Psoas muscle (tissue), 8 donors: ENCODE results near the gene ZDHHC11. TPM values are rescaled to one million over a fixed set of nuclear protein-coding genes. Genes with fewer than 3 reads are reported as not detected.

Source experiments
- ATAC-seq, 4 donors: fragments of 200-7000 bp; cut with Tn5 transposase; one replicate each; pipeline ENCODE4 v1.9.1; 2020; ENCODE audit warnings: moderate library complexity in 3 of 4, mild to moderate bottlenecking in 2 of 4
- DNase-seq, 2 donors: peaks; one replicate each; pipeline ENCODE4 v3.0.0-alpha.2; 2020
- H3K27ac ChIP-seq: fragments of 200-600 bp; one replicate; pipeline ENCODE4 v1.8.0; 2022
- H3K27me3 ChIP-seq, 3 donors: fragments of 200-600 bp in 1 of 3; one replicate each; pipeline versions ENCODE4 v1.6.1 to v1.8.0; 2013 to 2022; ENCODE audit warnings: low read length in 2 of 3, mild to moderate bottlenecking in 2 of 3, moderate library complexity in 1 of 3; ENCODE audit not compliant: insufficient read depth in 3 of 3
- H3K36me3 ChIP-seq, 2 donors: fragments of 200-600 bp in 1 of 2; one replicate each; pipeline versions ENCODE4 v1.6.1 to v1.8.0; 2013 to 2022; ENCODE audit warnings: low read depth in 1 of 2, mild to moderate bottlenecking in 1 of 2, moderate library complexity in 1 of 2; ENCODE audit not compliant: insufficient read depth in 1 of 2
- H3K4me1 ChIP-seq: fragments of 200-600 bp; one replicate; pipeline ENCODE4 v1.8.0; 2022
- H3K4me3 ChIP-seq: fragments of 200-600 bp; one replicate; pipeline ENCODE4 v1.8.0; 2022; ENCODE audit warnings: mild to moderate bottlenecking
- H3K9me3 ChIP-seq: fragments of 200-600 bp; one replicate; pipeline ENCODE4 v1.8.0; 2022
- WGBS, 3 donors: extraction: QIAGEN DNeasy Blood & Tissue Kit; methylation state at CpG; one replicate each; pipeline versions ENCODE4 v1.1.6 to v1.1.7; 2013; 5-methylcytosine and 5-hydroxymethylcytosine counted together
- intact Hi-C, 2 donors: fragments of 100-400 bp; cut with DNase I; formaldehyde crosslinking; loops; one replicate each; pipeline versions ENCODE4 v1.11.0 to v1.14.2; 2022
- long read RNA-seq, 2 donors: library from polyadenylated mRNA; unstranded; transcript quantifications; one replicate each; pipeline ENCODE4 v2.0.0, GENCODE V29; 2021
- polyA plus RNA-seq, 3 donors: library from polyadenylated mRNA; stranded (reverse); fragments of 200-250 nt; gene quantifications; one replicate each; pipeline ENCODE4 v1.2.3, GENCODE V29; 2013
- total RNA-seq, 4 donors: library from RNA; stranded (reverse); fragmentation: NEBNext Ultra II Directional in 2 of 4; extraction: Animal tissue kit (Norgen Biotek cat#: 25700) in 2 of 4; gene quantifications; one replicate each; pipeline versions ENCODE4 v1.2.1 to v1.2.4, GENCODE V29; 2021 to 2023
- TF ChIP-seq, protein P1 (sequence below): fragments of 200-600 bp; IDR thresholded peaks from one replicate; pipeline ENCODE4 v1.8.0; 2022; ENCODE audit warnings: antibody characterized with exemption
- donor health status: healthy with polysubstance abuse.
- donor health status: DM: no; HTN: no; CAD: no; lungs with moderate emphysema.
- donor health status: Bipolar disorder and iron deficiency.
- donor health status: healthy.
- donor health status: DM: yes; HTN: yes; CAD: no.
- donor health status: DM: no; HTN: no; CAD: no.
- donor health status: DM: no; HTN: no; CAD: no.
- donor health status: DM: yes; HTN: yes; CAD: no.

ZDHHC11 gene, protein sequence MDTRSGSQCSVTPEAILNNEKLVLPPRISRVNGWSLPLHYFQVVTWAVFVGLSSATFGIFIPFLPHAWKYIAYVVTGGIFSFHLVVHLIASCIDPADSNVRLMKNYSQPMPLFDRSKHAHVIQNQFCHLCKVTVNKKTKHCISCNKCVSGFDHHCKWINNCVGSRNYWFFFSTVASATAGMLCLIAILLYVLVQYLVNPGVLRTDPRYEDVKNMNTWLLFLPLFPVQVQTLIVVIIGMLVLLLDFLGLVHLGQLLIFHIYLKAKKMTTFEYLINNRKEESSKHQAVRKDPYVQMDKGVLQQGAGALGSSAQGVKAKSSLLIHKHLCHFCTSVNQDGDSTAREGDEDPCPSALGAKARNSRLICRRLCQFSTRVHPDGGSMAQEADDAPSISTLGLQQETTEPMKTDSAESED
- total RNA-seq (1 to 10 TPM; 1.6 to 9.4 (median 2.8) TPM), polyA plus RNA-seq (1 to 10 TPM in 1 of 3 donors, under 1 TPM in 2; 0.44 to 6.7 (median 0.51) TPM)
- long read RNA-seq, donor 1: 0 reads
- long read RNA-seq, donor 2: 0 reads

DNA sequence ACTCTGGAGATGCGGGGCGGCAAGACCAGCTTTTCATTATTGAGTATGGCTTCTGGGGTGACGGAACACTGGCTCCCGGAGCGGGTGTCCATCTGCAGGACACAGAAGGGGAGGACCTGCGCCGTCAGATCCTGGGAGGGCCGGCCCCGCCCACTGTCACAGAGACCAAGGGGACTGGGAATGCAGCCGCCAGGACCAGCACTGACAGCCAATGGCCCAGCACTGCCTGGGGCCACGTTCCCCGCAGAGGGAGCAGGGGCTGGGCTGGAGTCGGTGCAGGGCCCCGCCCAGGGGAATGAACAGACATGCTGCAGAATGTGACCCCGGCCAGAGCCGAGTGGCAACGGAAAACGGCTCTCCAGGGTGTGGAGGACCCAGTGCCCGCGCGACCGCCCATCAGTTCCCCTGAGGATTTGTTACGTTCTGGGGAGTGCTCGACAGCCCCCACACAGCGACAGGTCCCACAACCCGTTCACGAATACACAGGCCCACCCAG, at the start of gene ZDHHC11:
TSS of gene ZDHHC11 (minus strand) at position 476 of the 496 bp plus-strand sequence. CDS start at position 92, 384 bp downstream.
- no peak within 1 kb of the TSS for H3K27ac ChIP-seq
- intact Hi-C loops: no loop called here

DNA sequence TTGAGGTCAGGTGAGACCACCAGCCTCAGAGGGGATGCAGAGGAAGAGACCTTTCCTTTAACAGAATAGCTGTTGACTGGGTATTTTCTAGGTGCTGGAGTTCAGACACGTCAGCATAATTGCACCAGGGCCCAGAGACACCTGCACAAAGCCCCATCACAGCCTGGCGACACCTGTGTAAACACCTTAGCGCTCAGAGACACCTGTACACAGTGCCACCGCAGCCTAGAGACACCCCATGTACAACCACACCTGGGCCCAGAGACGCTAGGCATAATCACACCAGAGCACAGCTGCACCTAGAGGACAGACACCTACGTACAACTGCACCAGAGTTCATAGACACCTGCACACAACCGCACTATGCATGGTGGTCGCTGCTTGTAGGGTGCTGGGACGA, 42.9 kb upstream of the ZDHHC11 start:
- peaks cover 11% of the 10 kb centered on the region for H3K4me1 ChIP-seq
- no peaks in the 10 kb centered on the region for H3K27me3 ChIP-seq
- DNase-seq: no peak
- peak overlapping the region; percentile 87 for H3K4me3 ChIP-seq
- TF ChIP-seq, protein P1, sequence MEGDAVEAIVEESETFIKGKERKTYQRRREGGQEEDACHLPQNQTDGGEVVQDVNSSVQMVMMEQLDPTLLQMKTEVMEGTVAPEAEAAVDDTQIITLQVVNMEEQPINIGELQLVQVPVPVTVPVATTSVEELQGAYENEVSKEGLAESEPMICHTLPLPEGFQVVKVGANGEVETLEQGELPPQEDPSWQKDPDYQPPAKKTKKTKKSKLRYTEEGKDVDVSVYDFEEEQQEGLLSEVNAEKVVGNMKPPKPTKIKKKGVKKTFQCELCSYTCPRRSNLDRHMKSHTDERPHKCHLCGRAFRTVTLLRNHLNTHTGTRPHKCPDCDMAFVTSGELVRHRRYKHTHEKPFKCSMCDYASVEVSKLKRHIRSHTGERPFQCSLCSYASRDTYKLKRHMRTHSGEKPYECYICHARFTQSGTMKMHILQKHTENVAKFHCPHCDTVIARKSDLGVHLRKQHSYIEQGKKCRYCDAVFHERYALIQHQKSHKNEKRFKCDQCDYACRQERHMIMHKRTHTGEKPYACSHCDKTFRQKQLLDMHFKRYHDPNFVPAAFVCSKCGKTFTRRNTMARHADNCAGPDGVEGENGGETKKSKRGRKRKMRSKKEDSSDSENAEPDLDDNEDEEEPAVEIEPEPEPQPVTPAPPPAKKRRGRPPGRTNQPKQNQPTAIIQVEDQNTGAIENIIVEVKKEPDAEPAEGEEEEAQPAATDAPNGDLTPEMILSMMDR: no peak
- no peak overlapping the region for H3K27ac ChIP-seq
- intact Hi-C loops: loop anchor here in 1 of 2 donors (10.0 kb wide), 1 partner anchor 429 kb away; no protein-coding TSS in a partner anchor
- 86 to 89% (median 89%) methylated on average over 9 of the region's 9 CpGs for WGBS, 3 donors
- peaks cover 12 to 31% of the 10 kb centered on the region in 2 donors for H3K36me3 ChIP-seq
- no peak for ATAC-seq
- no peaks in the 10 kb centered on the region for H3K9me3 ChIP-seq

More for the DNA sequence above, at the start of gene ZDHHC11:
- no peaks in the 10 kb centered on the region for H3K4me1 ChIP-seq
- WGBS, 3 donors: 37 to 39% (median 39%) methylated on average over 23 to 27 of the region's 27 CpGs
- peaks cover 0 to 31% (median 18%) of the 10 kb centered on the region in 3 donors for H3K27me3 ChIP-seq
- H3K9me3 ChIP-seq: no peaks in the 10 kb centered on the region
- no peaks in the 10 kb centered on the region for H3K36me3 ChIP-seq
- DNase-seq (peak; percentile 40 to 67), ATAC-seq (peak in 3 of 4 donors; percentile 20 to 71 (median 56))
- peak within 1 kb of the TSS; percentile 22 for H3K4me3 ChIP-seq
- TF ChIP-seq, protein P1: no peak

DNA sequence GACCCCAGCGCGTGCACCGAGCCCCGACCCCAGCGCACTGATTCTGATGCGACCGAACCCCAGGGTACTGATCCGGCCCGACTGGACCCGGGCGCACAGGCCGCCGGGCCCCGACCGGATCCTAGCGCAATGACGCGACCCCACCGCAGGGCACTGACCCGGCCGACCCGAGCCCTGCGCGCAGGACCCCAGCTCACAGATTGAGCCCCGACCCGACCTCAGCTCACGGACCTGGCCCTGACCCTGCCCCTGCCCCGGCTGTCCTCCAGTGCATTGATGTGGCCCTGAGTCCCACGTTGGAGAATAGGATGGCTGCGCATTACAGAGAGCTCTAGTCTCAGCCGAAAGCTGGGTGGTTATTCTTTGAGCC, 42.3 kb upstream of the ZDHHC11 start:
- H3K4me3 ChIP-seq: peak overlapping the region; percentile 87
- WGBS, 3 donors: 1 to 2% (median 2%) methylated on average over 14 to 31 of the region's 31 CpGs
- intact Hi-C loops: loop anchor here in 1 of 2 donors (10.0 kb wide), 1 partner anchor 428 kb away; no protein-coding TSS in a partner anchor
- no peaks in the 10 kb centered on the region for H3K9me3 ChIP-seq
- DNase-seq: no peak
- TF ChIP-seq, protein P1: no peak
- no peaks in the 10 kb centered on the region for H3K27me3 ChIP-seq
- H3K27ac ChIP-seq: peak overlapping the region; percentile 96
- peaks cover 12 to 37% of the 10 kb centered on the region in 2 donors for H3K36me3 ChIP-seq
- peak in 1 of 4 donors; percentile 5 for ATAC-seq
- peaks cover 11% of the 10 kb centered on the region for H3K4me1 ChIP-seq

DNA sequence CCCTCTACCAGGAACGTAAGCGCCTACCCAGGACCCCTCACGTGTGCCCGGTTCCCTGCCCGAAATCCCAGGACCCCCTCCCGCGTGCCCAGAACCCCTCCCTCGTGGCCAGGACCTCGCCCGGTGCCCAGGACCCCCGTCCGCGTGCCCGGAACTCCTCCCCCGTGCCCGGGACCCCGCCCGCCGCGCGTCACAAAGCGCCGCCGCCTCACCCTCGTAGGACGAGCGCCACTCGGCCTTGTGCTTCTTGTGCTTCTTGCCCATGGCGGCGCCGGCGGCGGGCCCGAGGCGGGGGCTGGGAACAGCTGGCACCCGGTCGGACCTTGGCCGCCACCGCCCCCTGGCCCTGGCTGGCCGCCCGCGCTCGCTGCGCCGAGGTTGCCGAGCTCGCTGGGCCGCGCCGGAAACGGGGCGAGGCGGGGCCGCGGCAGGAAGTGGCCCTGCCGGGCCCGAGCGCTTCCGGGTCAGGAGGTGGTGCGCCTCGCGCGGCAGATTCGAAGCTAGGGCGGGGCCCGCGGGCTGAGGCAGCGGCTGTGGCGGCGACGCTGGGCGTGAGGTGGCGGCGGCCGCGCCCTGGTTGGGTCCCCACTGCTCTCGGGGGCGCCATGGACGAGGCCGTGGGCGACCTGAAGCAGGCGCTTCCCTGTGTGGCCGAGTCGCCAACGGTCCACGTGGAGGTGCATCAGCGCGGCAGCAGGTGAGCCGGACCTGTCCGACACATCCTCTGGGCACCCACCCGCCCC, 41.8 kb upstream of the ZDHHC11 start, which contains the start of the genes BRD9 and TRIP13:
TSS of gene BRD9 (minus strand) at position 408 of the 743 bp plus-strand sequence. CDS start at position 264, 144 bp downstream.
TSS of gene TRIP13 (plus strand) at position 491 of the 743 bp plus-strand sequence. CDS start at position 606, 115 bp downstream.
- intact Hi-C loops: loop anchor here in 1 of 2 donors (10.0 kb wide), 1 partner anchor 428 kb away; no protein-coding TSS in a partner anchor
- H3K27me3 ChIP-seq: no peaks in the 10 kb centered on the region
- ATAC-seq: peak; percentile 95 to 98 (median 97)
- H3K4me1 ChIP-seq: peaks cover 11% of the 10 kb centered on the region
- TF ChIP-seq, protein P1: peak; percentile 11
- H3K9me3 ChIP-seq: no peaks in the 10 kb centered on the region
- peak; percentile 88 to 93 for DNase-seq
- H3K36me3 ChIP-seq: peaks cover 12 to 43% of the 10 kb centered on the region in 2 donors
- peak within 1 kb of the TSS; percentile 96 for H3K27ac ChIP-seq
- peak within 1 kb of the TSS; percentile 87 for H3K4me3 ChIP-seq
- 0 to 1% (median 1%) methylated on average over 57 to 91 of the region's 91 CpGs for WGBS, 3 donors
